SK-N-MC (cell line): ENCODE measurements around the gene MCCC2.
A peak's percentile ranks its signal among the peaks of the same experiment; 100 is the strongest.
"Not testable (repeated sequence)": the region's sequence is repeated elsewhere in the genome, so short reads cannot be mapped to it uniquely, and the experiment has no call there.

Experiments
- DNase-seq: peaks from one replicate; pipeline ENCODE4 v3.0.0-alpha.2; 2011; ENCODE audit warnings: low read depth, low spot score
- H3K27ac ChIP-seq: fragments of 200-600 bp; sonication (generic); 2 replicates; pipeline ENCODE4 v1.5.1; 2016; ENCODE audit warnings: mixed run types
- H3K36me3 ChIP-seq: fragments of 200-600 bp; sonication (generic); 2 replicates; pipeline ENCODE4 v1.6.1; 2017; ENCODE audit warnings: antibody characterized with exemption, low read length, mixed read lengths; ENCODE audit not compliant: insufficient read depth
- H3K4me3 ChIP-seq: fragments of 200-600 bp; sonication (generic); 2 replicates; pipeline ENCODE4 v1.5.1; 2016
- H3K9ac ChIP-seq: fragments of 200-600 bp; sonication (generic); 2 replicates; pipeline ENCODE4 v1.8.0; 2017; ENCODE audit warnings: mixed run types, mixed read lengths; ENCODE audit not compliant: insufficient read length
- H3K9me3 ChIP-seq: fragments of 200-600 bp; sonication (generic); 2 replicates; pipeline ENCODE4 v1.6.1; 2017; ENCODE audit warnings: low read depth, mild to moderate bottlenecking, antibody characterized with exemption, low read length, moderate library complexity, mixed read lengths
- EZH2 ChIP-seq: fragments of 200-600 bp; sonication (generic); IDR thresholded peaks from one replicate; pipeline ENCODE4 v1.6.1; 2017; ENCODE audit warnings: antibody characterized with exemption
- FOXP2 ChIP-seq: optimal IDR thresholded peaks from 2 replicates; pipeline ENCODE3; 2011; ENCODE audit warnings: mild to moderate bottlenecking, moderate library complexity; ENCODE audit not compliant: insufficient read depth; ENCODE audit errors: extremely low read length, control extremely low read depth
- POLR2AphosphoS5 ChIP-seq: IDR thresholded peaks from 2 replicates; pipeline ENCODE4 v1.6.1; 2012; ENCODE audit warnings: mild to moderate bottlenecking, low read depth, low read length, borderline replicate concordance

MCCC2 gene

GRCh38 chr5:71586941-71587765 lies at the start of gene MCCC2:
MCCC2 (plus strand) TSS chr5:71587340; CDS start chr5:71587426, 86 bp downstream.
- Histone ChIP-seq H3K9me3 (no peaks in the 10 kb centered on the region), H3K4me3 (peak within 1 kb of the TSS; percentile 71), H3K36me3 (peaks cover 5% of the 10 kb centered on the region; the same call in 1 of the 2 replicates), H3K9ac (peak within 1 kb of the TSS; percentile 68), H3K27ac (no peak within 1 kb of the TSS)
- peak; percentile 32; the same call in 1 of the 2 replicates for TF ChIP-seq POLR2AphosphoS5
- no peak for TF ChIP-seq FOXP2
- no peak for TF ChIP-seq EZH2
- DNase-seq = no peak

- no peaks in the 10 kb centered on the region for H3K9me3 ChIP-seq
- H3K4me3 ChIP-seq = peak overlapping the region; percentile 39; the same call in 1 of the 2 replicates
- no peak overlapping the region for H3K9ac ChIP-seq
- DNase-seq = no peak
- TF ChIP-seq FOXP2 (no peak), POLR2AphosphoS5 (no peak), EZH2 (no peak)
- H3K27ac ChIP-seq = peak overlapping the region; percentile 83
- peaks cover 98% of the 10 kb centered on the region for H3K36me3 ChIP-seq
These were observed 49.5 kb upstream of the MCCC2 start for GRCh38 chr5:71537687-71538086.

- H3K4me3 ChIP-seq, H3K27ac ChIP-seq, H3K9ac ChIP-seq, DNase-seq, H3K9me3 ChIP-seq: not testable (repeated sequence)
- peaks cover 77% of the 10 kb centered on the region for H3K36me3 ChIP-seq
These were observed 36.3 kb upstream of the MCCC2 start for GRCh38 chr5:71550885-71551284.

GRCh38 chr5:71551582-71551981 lies 35.6 kb upstream of the MCCC2 start:
- DNase-seq, H3K4me3 ChIP-seq, H3K27ac ChIP-seq, H3K9me3 ChIP-seq, H3K9ac ChIP-seq: not testable (repeated sequence)
- H3K36me3 ChIP-seq = peaks cover 76% of the 10 kb centered on the region

GRCh38 chr5:71552026-71552749 lies 35.0 kb upstream of the MCCC2 start:
- not testable (repeated sequence) for H3K27ac ChIP-seq, H3K4me3 ChIP-seq, H3K9ac ChIP-seq, H3K9me3 ChIP-seq, DNase-seq
- H3K36me3 ChIP-seq = peaks cover 75% of the 10 kb centered on the region

GRCh38 chr5:71563161-71563560 lies 24.0 kb upstream of the MCCC2 start:
- Histone ChIP-seq H3K36me3 (peaks cover 83% of the 10 kb centered on the region), H3K4me3 (no peak overlapping the region), H3K9me3 (no peaks in the 10 kb centered on the region), H3K27ac (no peak overlapping the region), H3K9ac (no peak overlapping the region)
- DNase-seq = no peak
- TF ChIP-seq EZH2 (no peak), POLR2AphosphoS5 (no peak), FOXP2 (no peak)

GRCh38 chr5:71564895-71565294 lies 22.2 kb upstream of the MCCC2 start:
- DNase-seq = no peak
- TF ChIP-seq EZH2 (no peak), FOXP2 (no peak), POLR2AphosphoS5 (no peak)
- Histone ChIP-seq H3K4me3 (0 out of 2 replicates have a peak overlapping the region, but pooled peaks have one; percentile 23), H3K36me3 (peaks cover 75% of the 10 kb centered on the region), H3K27ac (peak overlapping the region; percentile 68), H3K9me3 (no peaks in the 10 kb centered on the region), H3K9ac (peak overlapping the region; percentile 14)

GRCh38 chr5:71569748-71570509 lies 17.2 kb upstream of the MCCC2 start:
- no peak for TF ChIP-seq FOXP2
- TF ChIP-seq POLR2AphosphoS5 = peak; percentile 50
- no peak for TF ChIP-seq EZH2
- H3K36me3 ChIP-seq = peaks cover 36% of the 10 kb centered on the region
- peak overlapping the region; percentile 55 for H3K27ac ChIP-seq
- no peaks in the 10 kb centered on the region for H3K9me3 ChIP-seq
- H3K9ac ChIP-seq = no peak overlapping the region
- peak; percentile 68 for DNase-seq
- no peak overlapping the region for H3K4me3 ChIP-seq

GRCh38 chr5:71571811-71572210 lies 15.3 kb upstream of the MCCC2 start:
- H3K27ac ChIP-seq, H3K9ac ChIP-seq, H3K9me3 ChIP-seq, DNase-seq, H3K4me3 ChIP-seq: not testable (repeated sequence)
- peaks cover 20% of the 10 kb centered on the region for H3K36me3 ChIP-seq
